ENCODE results near the gene SLC15A4. TPM values are rescaled to one million over a fixed set of nuclear protein-coding genes. Genes with fewer than 3 reads are reported as not detected.

The SLC15A4 gene
- total RNA-seq, 1 experiment from 2014 or later, result 14.3 TPM

DNA sequence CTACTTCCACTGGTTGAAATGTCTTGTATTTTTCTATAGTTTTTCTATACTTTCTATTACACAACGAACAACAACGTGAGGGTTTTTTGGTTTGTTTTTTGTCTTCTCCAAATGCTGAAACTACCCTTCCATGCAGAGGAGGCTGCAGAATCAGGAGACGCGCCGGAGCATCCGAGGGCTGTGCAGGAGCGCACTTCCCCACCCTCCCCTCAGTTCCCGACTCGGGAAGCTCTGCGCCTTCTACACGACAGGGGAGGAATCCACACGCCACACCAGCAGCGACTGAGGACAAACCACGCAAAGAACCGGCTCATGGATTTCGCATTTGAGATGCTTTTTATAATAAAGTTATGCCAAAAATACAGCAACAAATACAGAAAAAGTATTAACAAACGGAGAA, 30.9 kb downstream of the SLC15A4 start:
- no peak overlapping the region for H2AFZ ChIP-seq
- ChIA-PET POLR2A (ENCODE audit: unreplicated experiment) (no interaction called here), CTCF (no interaction called here)
- DNase-seq, result no peak
- no peaks in the 10 kb centered on the region for H3K36me3 ChIP-seq (ENCODE audit: low read depth)
- H3F3A ChIP-seq (ENCODE audit: insufficient read depth, low read depth), result no peaks in the 10 kb centered on the region
- H3K27me3 ChIP-seq (ENCODE audit: insufficient read depth, low read depth), result no peaks in the 10 kb centered on the region
- no peaks in the 10 kb centered on the region for H3K79me2 ChIP-seq (ENCODE audit: low read depth)
- H3K4me3 ChIP-seq, result no peak overlapping the region
- no peak overlapping the region for H3K4me2 ChIP-seq
- no peaks in the 10 kb centered on the region for H3K4me1 ChIP-seq (replicated peaks; ENCODE audit: insufficient read depth)
- no peak overlapping the region for H3K27ac ChIP-seq
- TF ChIP-seq, protein P1, sequence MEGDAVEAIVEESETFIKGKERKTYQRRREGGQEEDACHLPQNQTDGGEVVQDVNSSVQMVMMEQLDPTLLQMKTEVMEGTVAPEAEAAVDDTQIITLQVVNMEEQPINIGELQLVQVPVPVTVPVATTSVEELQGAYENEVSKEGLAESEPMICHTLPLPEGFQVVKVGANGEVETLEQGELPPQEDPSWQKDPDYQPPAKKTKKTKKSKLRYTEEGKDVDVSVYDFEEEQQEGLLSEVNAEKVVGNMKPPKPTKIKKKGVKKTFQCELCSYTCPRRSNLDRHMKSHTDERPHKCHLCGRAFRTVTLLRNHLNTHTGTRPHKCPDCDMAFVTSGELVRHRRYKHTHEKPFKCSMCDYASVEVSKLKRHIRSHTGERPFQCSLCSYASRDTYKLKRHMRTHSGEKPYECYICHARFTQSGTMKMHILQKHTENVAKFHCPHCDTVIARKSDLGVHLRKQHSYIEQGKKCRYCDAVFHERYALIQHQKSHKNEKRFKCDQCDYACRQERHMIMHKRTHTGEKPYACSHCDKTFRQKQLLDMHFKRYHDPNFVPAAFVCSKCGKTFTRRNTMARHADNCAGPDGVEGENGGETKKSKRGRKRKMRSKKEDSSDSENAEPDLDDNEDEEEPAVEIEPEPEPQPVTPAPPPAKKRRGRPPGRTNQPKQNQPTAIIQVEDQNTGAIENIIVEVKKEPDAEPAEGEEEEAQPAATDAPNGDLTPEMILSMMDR (conservative IDR thresholded peaks at IDR 0.05), result no peak
- no peak for TF ChIP-seq EZH2 (IDR thresholded peaks at IDR 0.05; ENCODE audit: low read depth)
- H4K20me1 ChIP-seq (ENCODE audit: insufficient read depth), result no peaks in the 10 kb centered on the region
- no peaks in the 10 kb centered on the region for H3K9me2 ChIP-seq (ENCODE audit: insufficient read depth)
- no peaks in the 10 kb centered on the region for H3K9me3 ChIP-seq (ENCODE audit: insufficient read depth, low read depth)
- BruUV-seq (replicated peaks), result no TSS peak
- intact Hi-C loops (cut with micrococcal nuclease; ENCODE audit: unreplicated experiment), result no loop called here

DNA sequence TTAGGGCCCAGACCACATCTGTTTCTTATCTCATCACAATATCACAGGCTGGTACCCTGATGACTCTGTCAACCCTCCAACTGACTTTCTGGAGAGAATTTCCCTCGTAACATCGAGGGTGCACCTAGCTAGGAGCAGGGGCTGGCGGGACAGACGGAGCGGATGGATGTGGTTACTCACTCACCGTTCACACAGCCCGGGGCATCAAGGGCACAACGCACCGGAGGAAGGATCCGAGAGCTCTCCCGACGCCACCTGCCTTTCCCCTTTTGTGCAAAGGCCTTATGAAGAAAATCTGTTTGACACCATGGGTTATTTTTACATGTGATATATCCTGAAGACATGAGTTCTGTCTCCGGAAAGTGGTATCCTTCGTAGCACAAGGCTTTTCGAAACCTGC, 31.4 kb downstream of the SLC15A4 start:
- intact Hi-C loops (cut with micrococcal nuclease; ENCODE audit: unreplicated experiment), result no loop called here
- no peak for DNase-seq
- Histone ChIP-seq H3K4me3 (no peak overlapping the region), H3K79me2 (ENCODE audit: low read depth) (no peaks in the 10 kb centered on the region), H3K27me3 (ENCODE audit: insufficient read depth, low read depth) (no peaks in the 10 kb centered on the region), H3K9me3 (ENCODE audit: insufficient read depth, low read depth) (no peaks in the 10 kb centered on the region), H3F3A (ENCODE audit: insufficient read depth, low read depth) (no peaks in the 10 kb centered on the region), H3K27ac (no peak overlapping the region), H4K20me1 (ENCODE audit: insufficient read depth) (no peaks in the 10 kb centered on the region), H3K4me1 (replicated peaks; ENCODE audit: insufficient read depth) (no peaks in the 10 kb centered on the region), H2AFZ (no peak overlapping the region), H3K36me3 (ENCODE audit: low read depth) (no peaks in the 10 kb centered on the region), H3K9me2 (ENCODE audit: insufficient read depth) (no peaks in the 10 kb centered on the region), H3K4me2 (no peak overlapping the region)
- CTCF ChIA-PET, result no interaction called here
- POLR2A ChIA-PET (ENCODE audit: unreplicated experiment), result no interaction called here
- TF ChIP-seq, protein P1 (conservative IDR thresholded peaks at IDR 0.05), result no peak
- TF ChIP-seq EZH2 (IDR thresholded peaks at IDR 0.05; ENCODE audit: low read depth), result no peak
- BruUV-seq (replicated peaks), result no TSS peak

DNA sequence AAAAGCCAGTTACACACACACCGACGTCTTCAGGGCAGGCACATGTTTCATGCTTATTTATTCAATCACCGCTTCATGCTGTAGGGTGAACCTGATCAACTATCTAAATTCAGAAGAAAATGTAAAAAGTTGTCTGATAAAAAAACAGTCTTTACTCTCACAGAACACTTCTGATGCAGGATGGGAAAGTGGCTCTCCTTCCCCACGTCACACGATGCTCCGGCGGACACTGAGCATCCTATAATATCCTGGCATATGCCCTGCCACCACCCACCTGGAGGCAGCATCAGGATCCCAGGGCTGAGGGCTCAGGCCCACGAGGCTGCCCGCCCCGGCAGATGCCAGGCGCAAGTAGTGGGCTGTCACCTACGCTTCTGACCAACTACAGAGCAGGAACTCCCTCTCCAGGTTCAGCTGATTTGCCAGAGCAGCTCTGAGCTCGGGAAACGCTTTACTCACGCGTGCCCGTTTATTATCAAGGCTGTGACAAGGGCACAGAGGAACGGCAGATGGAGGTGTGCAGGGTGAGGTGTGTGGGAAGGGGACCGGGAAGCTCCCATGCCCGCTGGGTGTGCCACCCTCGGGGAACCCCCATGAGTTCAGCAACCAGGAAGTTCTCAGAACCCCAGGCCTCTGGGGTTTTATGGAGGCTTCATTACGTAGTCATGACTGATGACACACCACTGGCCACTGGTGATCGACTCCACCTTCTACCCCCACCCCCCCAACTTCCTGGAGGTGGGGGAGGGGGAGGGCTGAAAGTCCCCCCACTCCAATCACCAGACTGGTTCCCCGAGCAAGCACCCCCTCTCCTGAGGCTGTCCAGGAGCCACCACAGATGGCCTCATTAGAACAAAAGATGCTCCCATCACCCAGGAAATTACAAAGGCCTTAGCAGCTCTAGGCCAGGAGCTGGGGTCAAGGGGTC, 32.1 kb downstream of the SLC15A4 start:
- no peaks in the 10 kb centered on the region for H4K20me1 ChIP-seq (ENCODE audit: insufficient read depth)
- H2AFZ ChIP-seq, result no peak overlapping the region
- no peak overlapping the region for H3K4me3 ChIP-seq
- ChIA-PET CTCF (interaction anchor here (0.6 kb wide), 1 partner anchor 667 kb away, joined by 4 read pairs; no protein-coding TSS in a partner anchor), POLR2A (ENCODE audit: unreplicated experiment) (no interaction called here)
- H3K9me3 ChIP-seq (ENCODE audit: insufficient read depth, low read depth), result no peaks in the 10 kb centered on the region
- no peaks in the 10 kb centered on the region for H3K27me3 ChIP-seq (ENCODE audit: insufficient read depth, low read depth)
- H3K4me1 ChIP-seq (replicated peaks; ENCODE audit: insufficient read depth), result no peaks in the 10 kb centered on the region
- no peaks in the 10 kb centered on the region for H3K79me2 ChIP-seq (ENCODE audit: low read depth)
- H3F3A ChIP-seq (ENCODE audit: insufficient read depth, low read depth), result no peaks in the 10 kb centered on the region
- no peak for TF ChIP-seq EZH2 (IDR thresholded peaks at IDR 0.05; ENCODE audit: low read depth)
- TF ChIP-seq, protein P1 (conservative IDR thresholded peaks at IDR 0.05), result no peak
- BruUV-seq (replicated peaks), result no TSS peak
- no peaks in the 10 kb centered on the region for H3K36me3 ChIP-seq (ENCODE audit: low read depth)
- H3K4me2 ChIP-seq, result no peak overlapping the region
- DNase-seq, result no peak
- no peak overlapping the region for H3K27ac ChIP-seq
- H3K9me2 ChIP-seq (ENCODE audit: insufficient read depth), result no peaks in the 10 kb centered on the region
- intact Hi-C loops (cut with micrococcal nuclease; ENCODE audit: unreplicated experiment), result no loop called here
